ENCODE measurements around the gene AHNAK. TPM values are rescaled to one million over a fixed set of nuclear protein-coding genes. Genes with fewer than 3 reads are reported as not detected.

Gene AHNAK
- total and polyA plus RNA-seq, 2 donors (not counting 1 experiment from before 2014, with no cell fraction given): 220 to 762 TPM

DNA sequence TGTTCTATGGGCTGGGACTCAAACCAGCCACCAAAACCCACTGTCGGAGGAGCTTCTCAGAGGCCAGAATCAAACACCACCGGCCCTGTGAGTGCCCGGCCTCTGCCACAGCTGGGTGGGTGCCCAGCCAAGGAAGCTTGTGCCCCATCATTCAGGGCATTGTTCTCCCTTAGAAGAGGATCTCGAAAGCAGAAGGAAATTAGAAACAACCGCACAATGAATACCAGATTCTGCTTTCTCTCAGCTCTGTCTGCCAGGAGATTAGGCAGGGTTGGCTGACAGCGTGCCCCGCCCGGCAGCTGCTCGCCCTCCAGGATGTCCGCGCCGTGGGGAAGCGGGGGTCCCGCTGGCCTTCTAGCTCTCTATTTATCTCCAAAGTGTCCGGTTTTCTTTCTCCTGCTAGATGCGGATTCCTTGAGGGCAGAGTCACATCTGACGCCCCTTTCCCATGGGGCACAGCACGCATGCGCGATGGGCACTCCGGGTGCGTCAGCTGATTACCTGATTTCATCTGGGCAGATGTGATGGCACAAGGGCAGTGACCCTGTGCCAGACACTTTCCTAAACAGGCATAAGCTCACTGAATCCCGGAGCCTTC lies 102.3 kb downstream of the AHNAK start:
- TF ChIP-seq EZH2 (IDR thresholded peaks at IDR 0.05; ENCODE audit: low read length, missing control alignments): no peak
- TF ChIP-seq, protein P1, sequence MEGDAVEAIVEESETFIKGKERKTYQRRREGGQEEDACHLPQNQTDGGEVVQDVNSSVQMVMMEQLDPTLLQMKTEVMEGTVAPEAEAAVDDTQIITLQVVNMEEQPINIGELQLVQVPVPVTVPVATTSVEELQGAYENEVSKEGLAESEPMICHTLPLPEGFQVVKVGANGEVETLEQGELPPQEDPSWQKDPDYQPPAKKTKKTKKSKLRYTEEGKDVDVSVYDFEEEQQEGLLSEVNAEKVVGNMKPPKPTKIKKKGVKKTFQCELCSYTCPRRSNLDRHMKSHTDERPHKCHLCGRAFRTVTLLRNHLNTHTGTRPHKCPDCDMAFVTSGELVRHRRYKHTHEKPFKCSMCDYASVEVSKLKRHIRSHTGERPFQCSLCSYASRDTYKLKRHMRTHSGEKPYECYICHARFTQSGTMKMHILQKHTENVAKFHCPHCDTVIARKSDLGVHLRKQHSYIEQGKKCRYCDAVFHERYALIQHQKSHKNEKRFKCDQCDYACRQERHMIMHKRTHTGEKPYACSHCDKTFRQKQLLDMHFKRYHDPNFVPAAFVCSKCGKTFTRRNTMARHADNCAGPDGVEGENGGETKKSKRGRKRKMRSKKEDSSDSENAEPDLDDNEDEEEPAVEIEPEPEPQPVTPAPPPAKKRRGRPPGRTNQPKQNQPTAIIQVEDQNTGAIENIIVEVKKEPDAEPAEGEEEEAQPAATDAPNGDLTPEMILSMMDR (conservative IDR thresholded peaks at IDR 0.05 in 1 of 2, IDR thresholded peaks at IDR 0.05 in 1 of 2; ENCODE audit: low read depth in 1 of 2, low read length in 2 of 2): no peak
- no peaks in the 10 kb centered on the region for H3K9me3 ChIP-seq (ENCODE audit: control insufficient read depth, insufficient read depth, low read depth, low read length)
- DNase-seq (ENCODE audit: low read depth in 2 of 2): peak; percentile 53 to 69
- H3K9ac ChIP-seq (ENCODE audit: insufficient read depth, low read length): peak overlapping the region; percentile 69
- H3K27ac ChIP-seq (ENCODE audit: insufficient read depth, low read length): peak overlapping the region; percentile 92
- H3K79me2 ChIP-seq (ENCODE audit: control insufficient read depth, insufficient read depth, low read length): no peaks in the 10 kb centered on the region
- no peaks in the 10 kb centered on the region for H3K36me3 ChIP-seq (ENCODE audit: control insufficient read depth, insufficient read depth, low read length)
- peak overlapping the region; percentile 90 for H2AFZ ChIP-seq (ENCODE audit: low read length)
- peaks cover 24% of the 10 kb centered on the region for H3K4me1 ChIP-seq (ENCODE audit: control insufficient read depth, extremely low read depth, insufficient read depth, low read length)
- H3K4me2 ChIP-seq (ENCODE audit: extremely low read depth, insufficient read depth, low read length): peak overlapping the region; percentile 90
- H3K27me3 ChIP-seq (ENCODE audit: control insufficient read depth, insufficient read depth, low read length): no peaks in the 10 kb centered on the region
- H3K4me3 ChIP-seq (replicated peaks in 1 of 4; ENCODE audit: control extremely low read depth in 1 of 4, insufficient read depth in 1 of 4, low read depth in 3 of 4, low read length in 4 of 4): peak overlapping the region; percentile 23 to 58 (median 56)
- no peaks in the 10 kb centered on the region for H4K20me1 ChIP-seq (ENCODE audit: control insufficient read depth, extremely low read depth, insufficient read depth, low read length)

GRCh38 chr11:62443390-62444235 lies 103.0 kb downstream of the AHNAK start:
- H3K27me3 ChIP-seq (ENCODE audit: control insufficient read depth, insufficient read depth, low read length): no peaks in the 10 kb centered on the region
- TF ChIP-seq, protein P1 (conservative IDR thresholded peaks at IDR 0.05 in 1 of 2, IDR thresholded peaks at IDR 0.05 in 1 of 2; ENCODE audit: low read depth in 1 of 2, low read length in 2 of 2): no peak
- TF ChIP-seq EZH2 (IDR thresholded peaks at IDR 0.05; ENCODE audit: low read length, missing control alignments): no peak
- no peaks in the 10 kb centered on the region for H3K36me3 ChIP-seq (ENCODE audit: control insufficient read depth, insufficient read depth, low read length)
- no peaks in the 10 kb centered on the region for H4K20me1 ChIP-seq (ENCODE audit: control insufficient read depth, extremely low read depth, insufficient read depth, low read length)
- peak overlapping the region; percentile 69 for H3K9ac ChIP-seq (ENCODE audit: insufficient read depth, low read length)
- peak overlapping the region; percentile 92 for H3K27ac ChIP-seq (ENCODE audit: insufficient read depth, low read length)
- H3K4me2 ChIP-seq (ENCODE audit: extremely low read depth, insufficient read depth, low read length): peak overlapping the region; percentile 90
- H3K79me2 ChIP-seq (ENCODE audit: control insufficient read depth, insufficient read depth, low read length): no peaks in the 10 kb centered on the region
- no peak overlapping the region for H2AFZ ChIP-seq (ENCODE audit: low read length)
- DNase-seq (ENCODE audit: low read depth in 2 of 2): peak in 1 of 2 donors; percentile 43
- H3K9me3 ChIP-seq (ENCODE audit: control insufficient read depth, insufficient read depth, low read depth, low read length): no peaks in the 10 kb centered on the region
- H3K4me3 ChIP-seq (replicated peaks in 1 of 4; ENCODE audit: control extremely low read depth in 1 of 4, insufficient read depth in 1 of 4, low read depth in 3 of 4, low read length in 4 of 4): peak overlapping the region in 3 of 4 experiments; percentile 56 to 58 (median 56)
- peaks cover 24% of the 10 kb centered on the region for H3K4me1 ChIP-seq (ENCODE audit: control insufficient read depth, extremely low read depth, insufficient read depth, low read length)

DNA sequence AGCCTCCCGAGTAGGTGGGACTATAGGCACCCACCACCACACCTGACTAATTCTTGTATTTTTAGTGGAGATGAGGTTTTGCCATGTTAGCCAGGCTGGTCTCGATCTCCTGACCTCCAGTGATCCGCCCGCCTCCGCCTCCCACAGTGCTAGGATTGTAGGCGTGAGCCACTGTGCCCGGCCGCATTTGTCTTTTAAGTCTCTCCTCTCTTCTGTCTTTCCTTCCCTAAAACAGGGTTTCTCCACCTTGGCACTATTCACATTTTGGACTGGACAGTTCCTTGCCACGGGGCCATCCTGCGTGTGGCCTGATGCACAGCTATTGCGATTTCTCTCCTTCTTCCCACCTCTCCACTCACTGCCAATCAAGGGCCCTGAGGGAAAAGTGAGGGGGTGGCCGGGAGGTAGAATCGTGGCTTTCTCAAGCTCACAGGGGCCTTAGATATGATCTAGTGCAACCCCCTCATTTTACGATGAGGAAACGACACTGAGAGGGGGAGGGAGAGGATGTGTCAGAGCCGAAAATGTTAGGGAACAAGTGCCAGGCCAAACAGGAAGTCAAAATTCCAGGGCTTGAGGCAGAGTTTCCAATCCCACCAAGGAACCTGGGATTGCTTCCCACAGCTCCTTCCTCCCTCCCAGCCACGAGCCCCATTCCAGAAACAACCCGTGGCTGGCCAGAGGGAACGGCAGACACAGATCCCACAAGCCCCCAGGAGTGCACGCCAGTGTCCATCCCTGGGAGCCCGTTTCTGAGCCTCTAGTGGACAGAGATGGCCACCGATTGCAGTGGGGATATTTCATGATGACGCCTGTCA lies 106.6 kb downstream of the AHNAK start:
- DNase-seq (ENCODE audit: low read depth in 2 of 2): peak; percentile 36 to 86
- TF ChIP-seq, protein P1 (conservative IDR thresholded peaks at IDR 0.05 in 1 of 2, IDR thresholded peaks at IDR 0.05 in 1 of 2; ENCODE audit: low read depth in 1 of 2, low read length in 2 of 2): no peak
- TF ChIP-seq EZH2 (IDR thresholded peaks at IDR 0.05; ENCODE audit: low read length, missing control alignments): no peak
- H3K79me2 ChIP-seq (ENCODE audit: control insufficient read depth, insufficient read depth, low read length): no peaks in the 10 kb centered on the region
- H4K20me1 ChIP-seq (ENCODE audit: control insufficient read depth, extremely low read depth, insufficient read depth, low read length): no peaks in the 10 kb centered on the region
- H3K36me3 ChIP-seq (ENCODE audit: control insufficient read depth, insufficient read depth, low read length): no peaks in the 10 kb centered on the region
- H3K4me2 ChIP-seq (ENCODE audit: extremely low read depth, insufficient read depth, low read length): peak overlapping the region; percentile 65
- peak overlapping the region; percentile 86 for H2AFZ ChIP-seq (ENCODE audit: low read length)
- H3K27me3 ChIP-seq (ENCODE audit: control insufficient read depth, insufficient read depth, low read length): no peaks in the 10 kb centered on the region
- H3K4me3 ChIP-seq (replicated peaks in 1 of 4; ENCODE audit: control extremely low read depth in 1 of 4, insufficient read depth in 1 of 4, low read depth in 3 of 4, low read length in 4 of 4): no peak overlapping the region
- peak overlapping the region; percentile 55 for H3K27ac ChIP-seq (ENCODE audit: insufficient read depth, low read length)
- peaks cover 21% of the 10 kb centered on the region for H3K4me1 ChIP-seq (ENCODE audit: control insufficient read depth, extremely low read depth, insufficient read depth, low read length)
- H3K9ac ChIP-seq (ENCODE audit: insufficient read depth, low read length): no peak overlapping the region
- no peaks in the 10 kb centered on the region for H3K9me3 ChIP-seq (ENCODE audit: control insufficient read depth, insufficient read depth, low read depth, low read length)

Data from fibroblast of lung (primary cell).